Measurements from ENCODE around the gene FKBP8. TPM values are rescaled to one million over a fixed set of nuclear protein-coding genes. Genes with fewer than 3 reads are reported as not detected.

FKBP8 gene
- total and polyA plus RNA-seq, 8 donors, result 87.8 to 819 (median 223) TPM

GRCh38 chr19:18502638-18503294, 40.6 kb downstream of the FKBP8 start:
- H3K36me3 ChIP-seq, result no peaks in the 10 kb centered on the region
- intact Hi-C loops (cut with DNase I; ENCODE audit: low total_unique reads), result no loop called here
- TF ChIP-seq CTCF (IDR thresholded peaks at IDR 0.05) (no peak), EP300 (IDR thresholded peaks at IDR 0.05) (no peak), POLR2A (IDR thresholded peaks at IDR 0.05) (no peak), POLR2AphosphoS5 (IDR thresholded peaks at IDR 0.05) (no peak)
- no peak overlapping the region for H3K4me3 ChIP-seq
- H3K4me1 ChIP-seq, result peaks cover 88 to 100% (median 100%) of the 10 kb centered on the region in 4 donors
- DNase-seq, result no peak
- H3K27me3 ChIP-seq, result no peaks in the 10 kb centered on the region
- 64 to 72% (median 70%) methylated on average over 16 to 17 of the region's 17 CpGs for WGBS, 5 donors
- peak overlapping the region in 4 of 5 donors; percentile 13 to 75 (median 71) for H3K27ac ChIP-seq
- H3K9me3 ChIP-seq, result no peaks in the 10 kb centered on the region

DNA sequence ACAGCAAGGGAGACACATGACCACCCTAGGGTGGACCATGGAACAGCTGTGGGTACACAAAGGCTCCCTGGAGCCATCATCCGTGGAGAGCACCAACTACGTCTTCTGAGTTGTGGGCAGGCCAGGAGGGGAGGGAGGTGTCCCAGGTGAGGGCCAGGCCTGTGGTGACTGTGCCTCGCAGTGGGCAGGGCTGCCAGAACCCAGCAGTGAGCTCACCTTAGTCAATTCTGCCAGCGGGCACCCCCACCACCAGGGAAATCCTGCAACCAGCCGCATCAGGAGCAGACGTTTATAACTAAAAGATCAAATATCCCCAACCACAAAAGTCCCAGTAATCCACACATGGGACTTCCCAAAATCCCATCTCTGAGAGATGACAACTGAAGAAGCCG, 41.1 kb downstream of the FKBP8 start:
- TF ChIP-seq EP300 (IDR thresholded peaks at IDR 0.05) (no peak), POLR2AphosphoS5 (IDR thresholded peaks at IDR 0.05) (no peak), POLR2A (IDR thresholded peaks at IDR 0.05) (no peak), CTCF (IDR thresholded peaks at IDR 0.05) (no peak)
- H3K9me3 ChIP-seq, result no peaks in the 10 kb centered on the region
- intact Hi-C loops (cut with DNase I; ENCODE audit: low total_unique reads), result no loop called here
- H3K4me3 ChIP-seq, result no peak overlapping the region
- 57 to 67% (median 62%) methylated on average over 5 to 7 of the region's 7 CpGs for WGBS, 5 donors
- no peaks in the 10 kb centered on the region for H3K36me3 ChIP-seq
- no peak for DNase-seq
- peaks cover 83 to 100% (median 97%) of the 10 kb centered on the region in 4 donors for H3K4me1 ChIP-seq
- peak overlapping the region in 4 of 5 donors; percentile 13 to 75 (median 71) for H3K27ac ChIP-seq
- no peaks in the 10 kb centered on the region for H3K27me3 ChIP-seq

- H3K27me3 ChIP-seq, result no peaks in the 10 kb centered on the region
- no peaks in the 10 kb centered on the region for H3K36me3 ChIP-seq
- WGBS, 5 donors, result 38 to 47% (median 42%) methylated on average over 6 to 9 of the region's 9 CpGs
- intact Hi-C loops (cut with DNase I; ENCODE audit: low total_unique reads), result no loop called here
- peak in 1 of 2 donors; percentile 74 for DNase-seq
- peak overlapping the region in 4 of 5 donors; percentile 13 to 75 (median 71) for H3K27ac ChIP-seq
- no peaks in the 10 kb centered on the region for H3K9me3 ChIP-seq
- TF ChIP-seq POLR2AphosphoS5 (IDR thresholded peaks at IDR 0.05) (no peak), EP300 (IDR thresholded peaks at IDR 0.05) (no peak), POLR2A (IDR thresholded peaks at IDR 0.05) (no peak), CTCF (IDR thresholded peaks at IDR 0.05) (no peak)
- H3K4me1 ChIP-seq, result peaks cover 83 to 100% (median 97%) of the 10 kb centered on the region in 4 donors
- no peak overlapping the region for H3K4me3 ChIP-seq
Observed at GRCh38 chr19:18501832-18502231, 41.5 kb downstream of the FKBP8 start.

DNA sequence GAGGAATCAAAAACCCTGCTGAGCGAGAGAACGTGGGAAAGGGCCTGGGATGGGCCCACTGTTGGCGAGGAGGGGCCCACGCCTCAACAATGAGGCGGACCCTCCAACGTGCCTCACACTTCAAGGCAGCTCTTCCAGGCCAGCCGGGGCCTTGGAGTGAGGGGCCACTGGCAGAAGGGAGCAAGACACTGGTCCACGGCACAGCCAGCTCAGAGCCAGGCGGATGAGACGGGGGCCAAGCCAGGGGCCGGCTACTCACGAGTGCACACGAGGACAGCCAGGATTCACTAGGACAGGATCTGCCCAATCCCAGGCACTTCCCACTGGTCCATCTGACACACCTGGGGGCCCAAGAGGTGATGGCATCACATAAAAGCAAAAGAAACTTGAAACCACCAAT, 42.0 kb downstream of the FKBP8 start:
- Histone ChIP-seq H3K27me3 (no peaks in the 10 kb centered on the region), H3K4me3 (no peak overlapping the region), H3K36me3 (no peaks in the 10 kb centered on the region), H3K9me3 (no peaks in the 10 kb centered on the region), H3K27ac (peak overlapping the region; percentile 13 to 75 (median 73)), H3K4me1 (peaks cover 83 to 100% (median 97%) of the 10 kb centered on the region in 4 donors)
- intact Hi-C loops (cut with DNase I; ENCODE audit: low total_unique reads), result no loop called here
- 86 to 93% (median 90%) methylated on average over 13 of the region's 13 CpGs for WGBS, 5 donors
- DNase-seq, result no peak
- TF ChIP-seq CTCF (IDR thresholded peaks at IDR 0.05), result no peak
- no peak for TF ChIP-seq POLR2A (IDR thresholded peaks at IDR 0.05)
